ENCODE data around the gene GJC1. TPM values are rescaled to one million over a fixed set of nuclear protein-coding genes. Genes with fewer than 3 reads are reported as not detected.
A peak's percentile ranks its signal among the peaks of the same experiment; 100 is the strongest.
"Not testable (repeated sequence)": the region's sequence is repeated elsewhere in the genome, so short reads cannot be mapped to it uniquely, and the experiment has no call there.

Gene GJC1
- total RNA-seq, 2 experiments from 2014 or later = 0.79 to 1.1 TPM

DNA sequence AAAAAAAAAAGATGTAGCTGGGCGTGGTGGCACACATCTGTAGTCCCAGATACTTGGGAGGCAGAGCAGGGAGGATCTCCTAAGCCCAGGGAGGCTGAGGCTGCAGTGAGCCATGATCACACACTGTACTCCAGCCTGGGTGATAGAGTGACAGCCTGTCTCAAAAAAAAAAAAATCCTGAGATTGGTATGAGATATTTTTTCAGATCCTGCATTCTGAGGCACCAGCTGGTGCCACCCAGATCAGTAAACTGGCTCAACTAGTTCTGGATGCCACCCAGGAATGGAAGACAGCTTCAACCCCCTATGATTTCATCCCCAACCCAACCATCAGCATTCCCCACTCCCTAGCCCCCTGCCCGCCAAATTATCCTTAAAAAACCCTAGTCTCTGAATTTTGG, 7.1 kb upstream of the GJC1 start:
- ChIA-PET CTCF (interaction anchor here (0.6 kb wide), 4 partner anchors 45 to 64 kb away, joined by 3 to 4 read pairs (median 3); no protein-coding TSS in a partner anchor), POLR2A (no interaction called here)
- Mint-ChIP-seq H3K27me3 (peaks cover 16% of the 10 kb centered on the region), H3K4me1 (no peaks in the 10 kb centered on the region), H3K9me3 (no peaks in the 10 kb centered on the region), H3K27ac (no peak overlapping the region), H3K4me3 (no peak overlapping the region), H3K36me3 (ENCODE audit: low read depth) (no peaks in the 10 kb centered on the region)
- no peak for DNase-seq

DNA sequence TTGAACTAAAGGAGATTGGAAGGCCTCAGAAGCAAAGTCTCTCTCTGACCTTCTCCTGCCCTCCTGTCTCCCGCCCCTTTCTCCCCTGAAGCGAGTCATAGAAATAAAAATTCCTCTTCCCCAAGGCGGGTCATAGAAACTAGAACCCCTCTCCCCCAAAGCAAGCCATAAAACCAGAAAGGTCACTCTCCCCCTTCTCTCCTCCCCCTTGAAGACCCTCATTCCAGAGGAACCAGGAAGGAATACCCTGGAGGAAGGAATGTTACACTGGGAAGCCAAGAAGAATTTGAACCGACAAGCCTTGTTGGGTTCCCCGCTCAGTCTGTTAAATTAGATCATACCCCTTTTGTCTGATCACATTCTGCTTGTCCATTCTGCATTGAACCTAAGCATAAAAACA, 2.7 kb upstream of the GJC1 start:
- peaks cover 13% of the 10 kb centered on the region for H3K4me1 Mint-ChIP-seq
- ChIA-PET CTCF (no interaction called here), POLR2A (no interaction called here)
- peaks cover 49% of the 10 kb centered on the region for H3K27me3 Mint-ChIP-seq
- H3K36me3 Mint-ChIP-seq (ENCODE audit: low read depth) = peaks cover 2% of the 10 kb centered on the region
- H3K4me3 Mint-ChIP-seq = no peak overlapping the region
- DNase-seq = no peak
- H3K9me3 Mint-ChIP-seq = no peaks in the 10 kb centered on the region
- H3K27ac Mint-ChIP-seq = no peak overlapping the region

DNA sequence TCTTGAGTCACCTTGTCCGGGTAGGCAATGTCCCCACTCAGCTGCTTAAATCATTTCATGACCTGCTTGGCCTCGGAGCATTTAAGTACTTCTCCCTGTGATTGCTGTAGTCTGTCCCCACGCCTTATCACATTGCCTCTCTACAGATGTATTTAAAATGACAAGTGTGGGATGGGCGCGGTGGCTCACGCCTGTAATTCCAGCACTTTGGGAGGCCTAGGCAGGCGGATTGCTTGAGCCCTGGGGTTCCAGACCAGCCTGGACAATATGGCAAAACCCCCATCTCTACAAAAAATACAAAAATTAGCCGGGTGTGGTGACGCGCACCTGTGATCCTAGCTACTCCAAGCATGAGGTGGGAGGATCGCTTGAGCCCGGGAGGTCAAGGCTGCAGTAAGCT, 1.3 kb upstream of the GJC1 start:
- peaks cover 2% of the 10 kb centered on the region for H3K36me3 Mint-ChIP-seq (ENCODE audit: low read depth)
- CTCF ChIA-PET = interaction anchor here (0.8 to 1.7 kb wide), 3 partner anchors 12 to 52 kb away, joined by 3 to 5 read pairs (median 3); no protein-coding TSS in a partner anchor
- POLR2A ChIA-PET = no interaction called here

DNA sequence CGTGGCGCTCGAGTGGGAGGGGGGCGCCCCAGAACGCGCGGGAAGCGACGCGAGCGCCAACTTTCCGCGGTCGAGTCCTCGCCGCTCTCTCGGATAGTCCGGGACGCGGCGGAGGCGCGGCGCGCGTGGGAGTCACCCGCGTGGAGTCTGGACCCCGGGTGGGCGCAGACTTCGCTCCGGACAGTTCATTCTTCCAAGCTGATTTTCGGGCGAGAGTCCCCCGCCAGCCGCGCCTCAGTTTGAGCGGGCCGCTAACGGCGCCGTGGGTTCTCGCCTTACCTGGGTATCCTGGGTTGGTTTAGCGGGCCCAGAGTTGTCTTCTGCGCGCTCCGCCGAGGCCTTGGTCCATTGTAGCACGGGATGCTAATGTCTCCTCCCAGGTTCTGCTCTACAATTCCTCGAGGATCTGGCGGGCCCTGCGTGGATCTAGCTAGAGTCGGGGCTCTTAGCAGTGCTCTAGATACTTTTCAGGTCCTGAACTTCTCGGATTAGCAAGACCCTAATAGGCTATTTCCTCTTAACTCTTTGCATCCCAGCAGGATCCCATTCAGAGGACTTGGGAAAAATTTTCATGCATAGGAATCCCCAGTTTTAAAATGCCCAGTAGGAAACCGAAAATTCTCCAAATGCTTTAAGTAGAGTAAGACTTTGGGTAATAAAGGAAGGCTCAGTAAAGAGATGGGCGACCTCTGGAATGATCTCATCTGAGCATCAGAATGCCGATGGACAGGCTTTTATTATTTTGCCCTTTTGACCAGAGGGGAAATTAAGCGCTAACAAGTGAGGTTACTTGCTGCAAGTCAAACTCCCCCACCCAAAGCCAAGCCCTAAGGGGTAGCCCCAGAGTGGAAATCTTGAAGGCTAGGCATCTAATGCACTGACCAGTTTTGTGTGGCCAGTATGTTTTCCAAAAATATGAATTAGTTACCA, 537 bp upstream of the GJC1 start:
- no peak for DNase-seq
- Mint-ChIP-seq H3K4me1 (peaks cover 13% of the 10 kb centered on the region), H3K9me3 (no peaks in the 10 kb centered on the region), H3K27ac (no peak overlapping the region), H3K36me3 (ENCODE audit: low read depth) (peaks cover 2% of the 10 kb centered on the region), H3K27me3 (peaks cover 63% of the 10 kb centered on the region), H3K4me3 (peak overlapping the region; percentile 71)
- POLR2A ChIA-PET = no interaction called here
- CTCF ChIA-PET = interaction anchor here (0.6 to 1.7 kb wide), 4 partner anchors 11 to 411 kb away, joined by 3 to 5 read pairs (median 4); no protein-coding TSS in a partner anchor

More for the DNA sequence above, 1.3 kb upstream of the GJC1 start:
- no peak for DNase-seq
- no peak overlapping the region for H3K27ac Mint-ChIP-seq
- H3K4me3 Mint-ChIP-seq = no peak overlapping the region
- H3K9me3 Mint-ChIP-seq = no peaks in the 10 kb centered on the region
- H3K27me3 Mint-ChIP-seq = peaks cover 61% of the 10 kb centered on the region
- H3K4me1 Mint-ChIP-seq = peaks cover 13% of the 10 kb centered on the region

DNA sequence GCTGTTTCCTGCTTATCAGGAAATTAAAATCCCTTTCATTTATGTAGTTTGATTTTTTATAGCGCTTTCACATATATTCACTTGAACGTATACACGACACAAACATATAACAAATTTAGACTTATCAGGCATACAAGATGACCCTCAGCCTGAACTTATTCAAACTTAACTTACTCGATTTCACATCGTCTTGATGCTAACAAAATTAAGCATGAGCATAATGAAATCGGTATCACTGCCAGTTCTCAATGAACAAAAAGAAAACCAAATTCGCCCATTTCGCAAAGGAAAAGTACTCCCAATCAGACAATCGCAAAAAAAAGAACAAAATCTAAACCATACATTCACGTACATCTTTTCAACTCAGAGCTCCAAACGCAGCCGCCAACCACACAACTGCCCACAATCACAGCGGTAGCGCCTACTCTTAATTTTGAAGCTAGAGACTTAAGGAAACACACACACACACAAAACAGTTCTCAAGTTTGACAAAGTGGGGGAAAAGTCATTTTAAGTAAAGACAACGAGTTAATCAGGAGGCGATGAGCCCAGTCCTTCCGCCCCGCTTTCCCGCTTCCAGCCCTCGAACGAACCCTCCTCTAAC, 1.1 kb downstream of the GJC1 start:
- Mint-ChIP-seq H3K36me3 (ENCODE audit: low read depth) (peaks cover 2% of the 10 kb centered on the region), H3K9me3 (no peaks in the 10 kb centered on the region), H3K4me3 (peak overlapping the region; percentile 66), H3K27ac (no peak overlapping the region), H3K27me3 (peaks cover 61% of the 10 kb centered on the region), H3K4me1 (peaks cover 13% of the 10 kb centered on the region)
- POLR2A ChIA-PET = no interaction called here
- peak; percentile 35 for DNase-seq
- CTCF ChIA-PET = interaction anchor here (1.0 to 1.7 kb wide), 4 partner anchors 20 to 307 kb away, joined by 3 to 5 read pairs (median 4); partner anchors contain the start of gene ACBD4

DNA sequence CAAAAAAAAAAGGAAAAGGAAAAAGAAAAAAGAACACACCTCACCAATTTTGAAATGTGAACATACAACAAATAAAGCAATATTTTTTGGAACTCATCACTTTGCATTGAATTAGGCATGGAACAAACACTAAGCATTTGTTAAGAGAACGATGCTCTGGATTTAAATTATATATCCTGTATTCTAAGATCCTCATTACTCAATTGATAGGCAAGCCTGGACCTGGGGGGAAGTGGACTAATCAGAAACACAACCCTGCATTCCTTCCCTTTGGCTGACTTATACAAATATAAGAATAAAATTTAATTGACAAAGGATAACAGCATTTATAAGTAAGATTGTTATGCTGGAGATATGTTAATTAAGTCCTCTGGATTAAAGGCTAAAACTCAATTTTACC, 2.2 kb downstream of the GJC1 start:
- CTCF ChIA-PET = interaction anchor here (1.0 to 1.7 kb wide), 2 partner anchors 18 to 48 kb away, joined by 4 to 5 read pairs; no protein-coding TSS in a partner anchor
- Mint-ChIP-seq H3K27ac (no peak overlapping the region), H3K36me3 (ENCODE audit: low read depth) (peaks cover 2% of the 10 kb centered on the region), H3K4me1 (peaks cover 13% of the 10 kb centered on the region), H3K27me3 (peaks cover 54% of the 10 kb centered on the region), H3K4me3 (no peak overlapping the region), H3K9me3 (no peaks in the 10 kb centered on the region)
- no peak for DNase-seq
- POLR2A ChIA-PET = no interaction called here

DNA sequence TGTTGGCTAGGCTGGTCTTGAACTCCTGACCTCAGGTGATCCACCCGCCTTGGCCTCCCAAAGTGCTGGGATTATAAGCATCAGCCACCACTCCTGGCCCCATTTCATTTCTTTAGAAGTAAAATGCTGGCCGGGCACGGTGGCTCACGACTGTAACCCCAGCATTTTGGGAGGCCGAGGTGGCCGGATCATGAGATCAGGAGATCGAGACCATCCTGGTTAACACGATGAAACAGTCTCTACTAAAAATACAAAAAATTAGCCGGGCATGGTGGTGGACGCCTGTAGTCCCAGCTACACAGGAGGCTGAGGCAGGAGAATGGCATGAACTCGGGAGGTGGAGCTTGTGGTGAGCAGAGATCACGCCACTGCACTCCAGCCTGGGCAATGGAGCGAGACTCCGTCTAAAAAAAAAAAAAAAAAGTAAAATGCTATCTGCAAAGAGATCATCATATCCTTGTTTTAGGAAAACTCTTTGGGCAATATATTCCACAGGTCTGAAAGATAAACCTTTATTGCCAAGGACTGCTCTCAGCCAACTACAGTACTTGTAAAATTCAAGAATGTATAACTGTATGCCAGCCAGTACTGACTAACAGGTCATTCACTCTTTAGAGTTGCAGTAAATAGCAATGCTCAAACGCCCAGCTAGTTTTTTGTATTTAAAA, 3.8 kb downstream of the GJC1 start:
- Mint-ChIP-seq H3K27ac (no peak overlapping the region), H3K4me3 (no peak overlapping the region), H3K27me3 (peaks cover 37% of the 10 kb centered on the region), H3K36me3 (ENCODE audit: low read depth) (peaks cover 2% of the 10 kb centered on the region), H3K4me1 (peaks cover 13% of the 10 kb centered on the region), H3K9me3 (no peaks in the 10 kb centered on the region)
- no peak for DNase-seq
- POLR2A ChIA-PET = no interaction called here
- CTCF ChIA-PET = interaction anchor here (0.6 kb wide), 1 partner anchor 782 kb away, joined by 3 read pairs; no protein-coding TSS in a partner anchor

DNA sequence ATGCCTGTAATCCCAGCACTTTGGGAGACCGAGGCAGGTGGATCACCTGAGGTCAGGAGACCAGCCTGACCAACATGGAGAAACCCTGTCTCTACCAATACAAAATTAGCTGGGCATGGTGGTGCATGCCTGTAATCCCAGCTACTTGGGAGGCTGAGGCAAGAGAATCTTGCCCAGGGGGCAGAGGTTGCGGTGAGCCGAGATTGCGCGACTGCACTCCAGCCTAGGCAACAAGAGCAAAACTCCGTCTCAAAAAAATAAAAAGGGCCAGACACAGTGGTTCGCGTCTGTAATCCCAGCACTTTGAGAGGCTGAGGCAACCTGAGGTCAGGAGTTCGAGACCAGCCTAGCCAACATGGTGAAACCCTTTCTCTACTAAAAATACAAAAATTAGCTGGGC, 4.9 kb downstream of the GJC1 start:
- H3K4me3 Mint-ChIP-seq, H3K4me1 Mint-ChIP-seq: not testable (repeated sequence)
- H3K27me3 Mint-ChIP-seq = peaks cover 27% of the 10 kb centered on the region

DNA sequence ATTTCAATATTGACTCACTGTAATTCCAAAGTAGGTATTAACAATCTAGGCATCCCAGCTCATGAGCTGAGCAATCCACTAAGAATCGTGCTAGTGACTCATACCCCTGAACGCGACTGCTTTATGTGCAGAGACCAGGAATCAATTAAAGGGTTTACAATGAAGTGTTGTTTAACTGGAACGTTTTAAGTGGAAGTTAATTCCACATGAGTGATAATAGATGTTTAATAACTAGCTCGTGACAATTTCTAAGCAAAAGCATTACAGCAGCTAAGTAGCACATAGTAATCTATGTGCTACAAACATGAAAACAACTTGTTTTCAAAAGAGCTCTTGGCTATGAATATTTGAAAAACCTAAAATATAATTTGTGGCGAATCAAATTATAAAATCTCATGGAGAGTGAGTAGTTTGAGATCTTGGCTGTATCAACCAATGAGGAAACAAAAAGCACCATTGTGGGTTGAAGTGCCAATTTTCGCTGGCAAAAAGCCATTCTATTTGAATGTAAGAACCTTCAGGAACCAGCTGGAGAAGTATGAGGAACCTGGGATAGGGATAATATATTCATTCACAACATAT, 9.4 kb downstream of the GJC1 start:
- Mint-ChIP-seq H3K27me3 (peaks cover 4% of the 10 kb centered on the region), H3K36me3 (ENCODE audit: low read depth) (no peaks in the 10 kb centered on the region), H3K4me1 (no peaks in the 10 kb centered on the region), H3K4me3 (no peak overlapping the region), H3K9me3 (no peaks in the 10 kb centered on the region), H3K27ac (no peak overlapping the region)
- ChIA-PET POLR2A (no interaction called here), CTCF (interaction anchor here (0.6 kb wide), 1 partner anchor 20 kb away, joined by 3 read pairs; no protein-coding TSS in a partner anchor)
- no peak for DNase-seq

More for the DNA sequence above, 4.9 kb downstream of the GJC1 start:
- POLR2A ChIA-PET; H3K36me3 Mint-ChIP-seq (ENCODE audit: low read depth); H3K9me3 Mint-ChIP-seq; CTCF ChIA-PET; DNase-seq; H3K27ac Mint-ChIP-seq: not testable (repeated sequence)

DNA sequence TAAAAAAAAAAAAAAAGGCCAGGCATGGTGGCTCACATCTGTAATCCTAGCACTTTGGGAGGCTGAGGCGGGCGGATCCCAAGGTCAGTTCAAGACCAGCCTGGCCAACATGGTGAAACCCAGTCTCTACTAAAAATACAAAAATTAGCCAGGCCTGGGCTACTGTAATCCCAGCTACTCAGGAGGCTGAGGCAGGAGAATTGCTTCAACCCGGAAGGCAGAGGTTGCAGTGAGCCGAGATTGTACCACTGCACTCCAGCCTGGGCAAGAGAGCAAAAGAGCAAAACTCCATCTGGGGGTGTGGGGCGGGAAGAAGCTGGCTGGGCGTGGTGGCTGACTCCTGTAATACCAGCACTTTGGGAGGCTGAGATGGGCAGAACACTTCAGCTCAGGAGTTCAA, 11.6 kb downstream of the GJC1 start:
- DNase-seq; POLR2A ChIA-PET; H3K27ac Mint-ChIP-seq; H3K36me3 Mint-ChIP-seq (ENCODE audit: low read depth); H3K9me3 Mint-ChIP-seq; CTCF ChIA-PET; H3K4me1 Mint-ChIP-seq; H3K4me3 Mint-ChIP-seq; H3K27me3 Mint-ChIP-seq: not testable (repeated sequence)

DNA sequence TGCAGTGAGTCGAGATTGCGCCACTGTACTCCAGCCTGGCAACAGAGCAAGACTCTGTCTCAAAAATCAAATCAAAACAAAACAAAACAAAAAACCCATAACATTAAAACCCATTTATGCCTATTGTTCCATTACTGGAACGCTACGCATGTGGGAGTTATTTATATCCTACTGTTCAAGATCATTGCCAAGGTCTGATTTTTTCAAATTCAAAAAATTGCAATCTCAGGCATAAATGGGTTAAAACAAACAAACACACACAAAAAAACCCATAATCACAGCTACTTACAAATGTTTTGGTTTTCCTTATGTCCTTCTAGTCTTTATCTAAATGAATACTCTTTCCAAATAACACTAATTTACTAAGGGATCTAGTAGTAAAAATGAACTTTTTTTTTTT, 17.8 kb downstream of the GJC1 start:
- H3K27ac Mint-ChIP-seq = no peak overlapping the region
- H3K36me3 Mint-ChIP-seq (ENCODE audit: low read depth) = no peaks in the 10 kb centered on the region
- peaks cover 5% of the 10 kb centered on the region for H3K27me3 Mint-ChIP-seq
- no peak overlapping the region for H3K4me3 Mint-ChIP-seq
- H3K4me1 Mint-ChIP-seq = no peaks in the 10 kb centered on the region
- CTCF ChIA-PET = interaction anchor here (1.2 kb wide), 1 partner anchor 15 kb away, joined by 4 read pairs; no protein-coding TSS in a partner anchor
- no peak for DNase-seq
- no peaks in the 10 kb centered on the region for H3K9me3 Mint-ChIP-seq
- POLR2A ChIA-PET = no interaction called here

DNA sequence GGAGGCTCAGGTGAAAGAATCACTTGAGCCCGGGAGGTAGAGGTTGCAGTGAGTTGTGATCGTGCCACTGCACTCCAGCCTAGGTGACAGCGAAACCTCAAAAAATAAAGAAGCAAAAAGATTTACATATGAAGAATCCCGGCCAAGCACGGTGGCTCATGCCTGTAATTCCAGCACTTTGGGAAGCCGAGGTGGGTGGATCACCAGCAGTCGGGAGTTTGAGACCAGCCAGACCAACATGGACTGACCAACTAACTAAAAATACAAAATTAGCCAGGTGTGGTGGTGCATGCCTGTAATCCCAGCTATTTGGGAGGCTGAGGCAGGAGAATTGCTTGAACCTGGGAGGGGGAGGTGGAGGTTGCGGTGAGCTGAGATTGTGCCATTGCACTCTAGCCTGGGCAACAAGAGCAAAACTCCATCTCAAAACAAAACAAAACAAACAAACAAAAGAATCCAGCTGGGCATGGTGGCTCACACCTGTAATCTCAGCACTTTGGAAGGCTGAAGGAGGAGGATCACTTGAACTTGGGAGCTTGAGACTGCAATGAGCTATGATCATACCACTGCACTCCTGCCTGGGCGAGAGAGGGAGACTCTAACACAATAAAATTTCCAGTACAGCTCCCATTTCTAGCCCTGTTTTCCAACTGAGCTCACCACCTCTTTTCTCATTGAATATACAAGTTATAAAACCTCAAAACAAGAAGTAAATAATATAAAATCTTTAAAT, 21.3 kb downstream of the GJC1 start:
- H3K36me3 Mint-ChIP-seq (ENCODE audit: low read depth); H3K27ac Mint-ChIP-seq; H3K9me3 Mint-ChIP-seq; H3K27me3 Mint-ChIP-seq; DNase-seq; H3K4me1 Mint-ChIP-seq; POLR2A ChIA-PET; H3K4me3 Mint-ChIP-seq: not testable (repeated sequence)
- CTCF ChIA-PET = interaction anchor here (0.9 kb wide), 1 partner anchor 20 kb away, joined by 5 read pairs; no protein-coding TSS in a partner anchor
